Measurements from ENCODE around the gene MRPL46. TPM values are rescaled to one million over a fixed set of nuclear protein-coding genes. Genes with fewer than 3 reads are reported as not detected.
"Not testable (repeated sequence)": the region's sequence is repeated elsewhere in the genome, so short reads cannot be mapped to it uniquely, and the experiment has no call there.

The MRPL46 gene
- total and polyA plus RNA-seq, 7 experiments from 2014 or later: 9.2 to 74.3 (median 29.5) TPM

- POLR2A ChIA-PET: interaction anchor here (1.0 kb wide), 1 partner anchor 151 kb away, joined by 3 read pairs; no protein-coding TSS in a partner anchor
- H3K4me3 Mint-ChIP-seq; H3K9me3 Mint-ChIP-seq; H3K9me3 ChIP-seq (ENCODE audit: control insufficient read depth in 2 of 3, low read length in 3 of 3); H3K27me3 ChIP-seq (ENCODE audit: control insufficient read depth in 2 of 2, insufficient read depth in 2 of 2, low read length in 2 of 2); intact Hi-C loops (cut with micrococcal nuclease); H3K4me3 ChIP-seq (ENCODE audit: low read length); H3K4me1 ChIP-seq (ENCODE audit: control insufficient read depth in 2 of 2, insufficient read depth in 2 of 2, low read length in 2 of 2); DNase-seq; H3K27ac Mint-ChIP-seq; H3K4me1 Mint-ChIP-seq; H3K27me3 Mint-ChIP-seq; H3K27ac ChIP-seq (ENCODE audit: low read depth, low read length); ATAC-seq: not testable (repeated sequence)
- peaks cover 0 to 26% (median 6%) of the 10 kb centered on the region in 5 donors for H3K36me3 Mint-ChIP-seq
- CTCF ChIA-PET: interaction anchor here (0.6 to 1.0 kb wide), 2 partner anchors 22 to 193 kb away, joined by 3 read pairs; no protein-coding TSS in a partner anchor
- peaks cover 11 to 49% (median 11%) of the 10 kb centered on the region in 3 experiments for H3K36me3 ChIP-seq (ENCODE audit: control insufficient read depth in 2 of 3, insufficient read depth in 3 of 3, low read length in 3 of 3)
Measured at GRCh38 chr15:88473661-88474293, 6.6 kb upstream of the MRPL46 start.

- intact Hi-C loops (cut with micrococcal nuclease): no loop called here
- DNase-seq (no peak), ATAC-seq (no peak)
- Histone ChIP-seq H3K27me3 (ENCODE audit: control insufficient read depth in 2 of 2, insufficient read depth in 2 of 2, low read length in 2 of 2) (no peaks in the 10 kb centered on the region), H3K4me1 (ENCODE audit: control insufficient read depth in 2 of 2, insufficient read depth in 2 of 2, low read length in 2 of 2) (peaks cover 0 to 13% of the 10 kb centered on the region in 2 donors), H3K36me3 (ENCODE audit: control insufficient read depth in 2 of 3, insufficient read depth in 3 of 3, low read length in 3 of 3) (peaks cover 11 to 35% (median 11%) of the 10 kb centered on the region in 3 experiments), H3K27ac (ENCODE audit: low read depth, low read length) (no peak overlapping the region), H3K4me3 (ENCODE audit: low read length) (no peak overlapping the region), H3K9me3 (ENCODE audit: control insufficient read depth in 2 of 3, low read length in 3 of 3) (no peaks in the 10 kb centered on the region)
- POLR2A ChIA-PET: no interaction called here
- Mint-ChIP-seq H3K4me3 (no peak overlapping the region), H3K36me3 (peaks cover 0 to 19% (median 5%) of the 10 kb centered on the region in 5 donors), H3K27me3 (no peaks in the 10 kb centered on the region), H3K27ac (peak overlapping the region in 2 of 9 donors; percentile 19 to 62), H3K9me3 (peaks cover 0 to 3% (median 0%) of the 10 kb centered on the region in 11 donors), H3K4me1 (peaks cover 0 to 16% (median 10%) of the 10 kb centered on the region in 7 donors)
- CTCF ChIA-PET: no interaction called here
Measured at GRCh38 chr15:88472225-88472624, 5.0 kb upstream of the MRPL46 start.

- no peak for ATAC-seq
- POLR2A ChIA-PET: interaction anchor here (1.1 kb wide), 1 partner anchor 9 kb away, joined by 3 read pairs; no protein-coding TSS in a partner anchor
Measured at GRCh38 chr15:88470625-88471372, 3.6 kb upstream of the MRPL46 start.

GRCh38 chr15:88469321-88469720 lies 2.1 kb upstream of the MRPL46 start:
- intact Hi-C loops (cut with micrococcal nuclease): loop anchor here (5.0 kb wide), 2 partner anchors 618 to 1108 kb away; partner anchors contain the start of genes ABHD2 (in 1 of the 2) and TICRR (in 1 of the 2)
- no peaks in the 10 kb centered on the region for H3K27me3 Mint-ChIP-seq
- Histone ChIP-seq H3K27ac (ENCODE audit: low read depth, low read length) (no peak overlapping the region), H3K36me3 (ENCODE audit: control insufficient read depth in 2 of 3, insufficient read depth in 3 of 3, low read length in 3 of 3) (peaks cover 7 to 30% (median 11%) of the 10 kb centered on the region in 3 experiments), H3K27me3 (ENCODE audit: control insufficient read depth in 2 of 2, insufficient read depth in 2 of 2, low read length in 2 of 2) (no peaks in the 10 kb centered on the region), H3K9me3 (ENCODE audit: control insufficient read depth in 2 of 3, low read length in 3 of 3) (no peaks in the 10 kb centered on the region), H3K4me1 (ENCODE audit: control insufficient read depth in 2 of 2, insufficient read depth in 2 of 2, low read length in 2 of 2) (peaks cover 0 to 19% of the 10 kb centered on the region in 2 donors), H3K4me3 (ENCODE audit: low read length) (no peak overlapping the region)
- CTCF ChIA-PET: interaction anchor here (0.9 to 1.1 kb wide), 2 partner anchors 186 to 195 kb away, joined by 3 to 5 read pairs; no protein-coding TSS in a partner anchor
- ATAC-seq (no peak), DNase-seq (no peak)
- peaks cover 0 to 20% (median 7%) of the 10 kb centered on the region in 5 donors for H3K36me3 Mint-ChIP-seq
- H3K4me1 Mint-ChIP-seq: peaks cover 13 to 42% (median 24%) of the 10 kb centered on the region in 7 donors
- peaks cover 0 to 5% (median 0%) of the 10 kb centered on the region in 11 donors for H3K9me3 Mint-ChIP-seq
- POLR2A ChIA-PET: no interaction called here
- peak overlapping the region in 1 of 10 donors; percentile 97 for H3K4me3 Mint-ChIP-seq
- no peak overlapping the region for H3K27ac Mint-ChIP-seq

More at GRCh38 chr15:88470625-88471372, 3.6 kb upstream of the MRPL46 start:
- peaks cover 0 to 13% (median 7%) of the 10 kb centered on the region in 5 donors for H3K36me3 Mint-ChIP-seq
- Histone ChIP-seq H3K4me1 (ENCODE audit: control insufficient read depth in 2 of 2, insufficient read depth in 2 of 2, low read length in 2 of 2) (peaks cover 0 to 19% of the 10 kb centered on the region in 2 donors), H3K9me3 (ENCODE audit: control insufficient read depth in 2 of 3, low read length in 3 of 3) (no peaks in the 10 kb centered on the region), H3K27ac (ENCODE audit: low read depth, low read length) (no peak overlapping the region), H3K27me3 (ENCODE audit: control insufficient read depth in 2 of 2, insufficient read depth in 2 of 2, low read length in 2 of 2) (no peaks in the 10 kb centered on the region), H3K4me3 (ENCODE audit: low read length) (no peak overlapping the region), H3K36me3 (ENCODE audit: control insufficient read depth in 2 of 3, insufficient read depth in 3 of 3, low read length in 3 of 3) (peaks cover 7 to 31% (median 11%) of the 10 kb centered on the region in 3 experiments)
- peaks cover 0 to 5% (median 0%) of the 10 kb centered on the region in 11 donors for H3K9me3 Mint-ChIP-seq
- no peak overlapping the region for H3K27ac Mint-ChIP-seq
- H3K4me1 Mint-ChIP-seq: peaks cover 10 to 31% (median 20%) of the 10 kb centered on the region in 7 donors
- DNase-seq: no peak
- CTCF ChIA-PET: interaction anchor here (1.0 kb wide), 1 partner anchor 225 kb away, joined by 3 read pairs; no protein-coding TSS in a partner anchor
- H3K4me3 Mint-ChIP-seq: no peak overlapping the region
- intact Hi-C loops (cut with micrococcal nuclease): no loop called here
- H3K27me3 Mint-ChIP-seq: no peaks in the 10 kb centered on the region

- Histone ChIP-seq H3K4me1 (ENCODE audit: control insufficient read depth in 2 of 2, insufficient read depth in 2 of 2, low read length in 2 of 2) (peaks cover 0 to 19% of the 10 kb centered on the region in 2 donors), H3K36me3 (ENCODE audit: control insufficient read depth in 2 of 3, insufficient read depth in 3 of 3, low read length in 3 of 3) (peaks cover 11 to 36% (median 11%) of the 10 kb centered on the region in 3 experiments)
- POLR2A ChIA-PET; H3K9me3 ChIP-seq (ENCODE audit: control insufficient read depth in 2 of 3, low read length in 3 of 3); H3K9me3 Mint-ChIP-seq; H3K27ac ChIP-seq (ENCODE audit: low read depth, low read length); H3K4me3 ChIP-seq (ENCODE audit: low read length); H3K27me3 Mint-ChIP-seq; ATAC-seq; H3K27me3 ChIP-seq (ENCODE audit: control insufficient read depth in 2 of 2, insufficient read depth in 2 of 2, low read length in 2 of 2); DNase-seq: not testable (repeated sequence)
- H3K36me3 Mint-ChIP-seq: peaks cover 3 to 25% (median 11%) of the 10 kb centered on the region in 5 donors
- peak overlapping the region in 9 of 10 donors; percentile 41 to 97 (median 96) for H3K4me3 Mint-ChIP-seq
- H3K27ac Mint-ChIP-seq: peak overlapping the region in 2 of 9 donors; percentile 96 to 97
- peaks cover 17 to 42% (median 28%) of the 10 kb centered on the region in 7 donors for H3K4me1 Mint-ChIP-seq
- CTCF ChIA-PET: interaction anchor here (0.9 to 1.1 kb wide), 2 partner anchors 187 to 196 kb away, joined by 3 to 5 read pairs; no protein-coding TSS in a partner anchor
- intact Hi-C loops (cut with micrococcal nuclease): loop anchor here (5.0 kb wide), 2 partner anchors 619 to 1109 kb away; partner anchors contain the start of genes ABHD2 (in 1 of the 2) and TICRR (in 1 of the 2)
Measured at GRCh38 chr15:88468721-88469120, 1.5 kb upstream of the MRPL46 start.

GRCh38 chr15:88467935-88468528 lies 844 bp upstream of the MRPL46 start:
- peaks cover 3 to 31% (median 16%) of the 10 kb centered on the region in 5 donors for H3K36me3 Mint-ChIP-seq
- ChIA-PET POLR2A (interaction anchor here (0.5 to 2.2 kb wide), 9 partner anchors 13 to 664 kb away, joined by 3 to 11 read pairs (median 7); partner anchors contain the start of genes AEN and ISG20), CTCF (no interaction called here)
- peak overlapping the region; percentile 96 to 99 (median 98) for H3K27ac Mint-ChIP-seq
- Histone ChIP-seq H3K4me3 (ENCODE audit: low read length) (peak overlapping the region; percentile 75), H3K27me3 (ENCODE audit: control insufficient read depth in 2 of 2, insufficient read depth in 2 of 2, low read length in 2 of 2) (no peaks in the 10 kb centered on the region), H3K36me3 (ENCODE audit: control insufficient read depth in 2 of 3, insufficient read depth in 3 of 3, low read length in 3 of 3) (peaks cover 7 to 36% (median 11%) of the 10 kb centered on the region in 3 experiments), H3K27ac (ENCODE audit: low read depth, low read length) (peak overlapping the region; percentile 95), H3K9me3 (ENCODE audit: control insufficient read depth in 2 of 3, low read length in 3 of 3) (no peaks in the 10 kb centered on the region), H3K4me1 (ENCODE audit: control insufficient read depth in 2 of 2, insufficient read depth in 2 of 2, low read length in 2 of 2) (peaks cover 0 to 19% of the 10 kb centered on the region in 2 donors)
- H3K27me3 Mint-ChIP-seq: no peaks in the 10 kb centered on the region
- peaks cover 0 to 5% (median 0%) of the 10 kb centered on the region in 11 donors for H3K9me3 Mint-ChIP-seq
- DNase-seq (peak in 2 of 9 donors; percentile 2 to 15), ATAC-seq (no peak)
- H3K4me3 Mint-ChIP-seq: peak overlapping the region; percentile 87 to 98 (median 97)
- H3K4me1 Mint-ChIP-seq: peaks cover 18 to 42% (median 29%) of the 10 kb centered on the region in 7 donors
- intact Hi-C loops (cut with micrococcal nuclease): loop anchor here (1.0 to 5.0 kb wide), 13 partner anchors 13 to 1109 kb away; partner anchors contain the start of genes ABHD2 (in 2 of the 2), AEN (in 2 of the 2), DET1 (in 1 of the 2) and FANCI (in 1 of the 2)
